HG02970 (cell line): ENCODE results near the gene OCA2.

ENCODE experiments used
- ATAC-seq: cut with Tn5 transposase; IDR thresholded peaks from one replicate; pipeline ENCODE4 v1.9.1; 2021; ENCODE audit warnings: mild to moderate bottlenecking, moderate library complexity, moderate number of reproducible peaks; ENCODE audit not compliant: unreplicated experiment, low FRiP score

OCA2 gene

DNA sequence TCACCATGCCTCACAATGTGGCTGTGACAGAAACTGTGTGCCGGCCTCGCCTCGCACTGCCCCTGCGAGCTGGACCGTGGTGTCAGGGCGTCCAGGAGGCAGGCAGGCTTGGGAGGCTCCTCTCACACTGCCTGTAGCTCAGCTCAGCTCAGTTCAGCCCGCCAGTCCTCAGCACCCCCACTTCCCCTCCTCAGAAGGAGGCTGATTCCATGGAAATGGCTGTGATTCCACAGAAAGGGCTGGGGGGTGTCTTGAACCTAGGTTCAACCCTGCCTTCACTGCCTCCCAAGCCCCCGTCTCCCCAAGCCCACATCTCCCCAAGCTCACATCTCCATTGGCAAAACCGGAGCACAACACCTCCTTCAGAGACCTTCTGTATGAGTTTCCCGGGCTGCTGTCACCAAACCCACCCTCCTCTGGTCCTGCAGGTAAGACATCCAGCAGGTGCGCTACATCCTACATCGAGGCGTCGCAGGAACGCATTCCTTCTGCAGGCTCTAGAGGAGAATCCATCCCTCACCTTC is 94.0 kb downstream of the OCA2 start:
- no peak for ATAC-seq

GRCh38 chr15:28004143-28005003 is 94.7 kb downstream of the OCA2 start:
- no peak for ATAC-seq

DNA sequence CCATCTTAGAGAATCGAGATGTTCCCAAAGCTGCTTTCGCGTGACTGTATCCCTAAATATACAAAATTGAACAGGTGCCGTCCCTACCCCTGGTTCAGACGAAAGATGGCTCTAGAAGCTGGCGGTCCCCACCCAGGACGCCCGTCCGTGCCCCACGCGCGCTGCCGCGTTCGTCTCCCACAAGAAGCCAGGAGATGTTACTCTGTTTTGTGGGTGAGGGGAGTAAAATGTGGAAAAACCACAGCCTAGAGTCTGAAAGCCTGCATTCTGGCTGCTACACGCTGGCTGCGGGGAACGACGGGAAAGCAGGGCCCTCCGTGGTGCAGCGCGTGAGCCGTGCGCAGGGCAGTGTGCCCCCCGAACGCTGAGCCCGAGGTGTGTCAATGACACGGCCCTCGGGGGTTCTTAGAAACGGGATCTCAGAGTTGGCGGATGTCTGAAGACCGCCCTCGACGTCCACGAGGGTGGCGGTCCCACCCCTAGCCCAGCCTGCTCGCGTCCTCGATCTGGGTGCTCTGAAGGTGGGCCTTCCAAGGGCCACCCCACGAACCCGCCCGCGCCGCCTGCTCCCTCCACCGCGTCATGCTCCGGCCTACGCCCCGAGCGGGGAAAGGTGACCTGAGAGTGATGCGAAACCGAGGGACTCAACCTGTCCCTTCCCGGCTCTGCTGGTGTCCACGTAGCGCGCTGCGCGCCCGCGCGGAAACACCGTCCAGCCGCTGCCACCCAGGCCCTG is 95.6 kb downstream of the OCA2 start:
- no peak for ATAC-seq

- no peak for ATAC-seq
These were observed 96.2 kb downstream of the OCA2 start for GRCh38 chr15:28002867-28003266.

DNA sequence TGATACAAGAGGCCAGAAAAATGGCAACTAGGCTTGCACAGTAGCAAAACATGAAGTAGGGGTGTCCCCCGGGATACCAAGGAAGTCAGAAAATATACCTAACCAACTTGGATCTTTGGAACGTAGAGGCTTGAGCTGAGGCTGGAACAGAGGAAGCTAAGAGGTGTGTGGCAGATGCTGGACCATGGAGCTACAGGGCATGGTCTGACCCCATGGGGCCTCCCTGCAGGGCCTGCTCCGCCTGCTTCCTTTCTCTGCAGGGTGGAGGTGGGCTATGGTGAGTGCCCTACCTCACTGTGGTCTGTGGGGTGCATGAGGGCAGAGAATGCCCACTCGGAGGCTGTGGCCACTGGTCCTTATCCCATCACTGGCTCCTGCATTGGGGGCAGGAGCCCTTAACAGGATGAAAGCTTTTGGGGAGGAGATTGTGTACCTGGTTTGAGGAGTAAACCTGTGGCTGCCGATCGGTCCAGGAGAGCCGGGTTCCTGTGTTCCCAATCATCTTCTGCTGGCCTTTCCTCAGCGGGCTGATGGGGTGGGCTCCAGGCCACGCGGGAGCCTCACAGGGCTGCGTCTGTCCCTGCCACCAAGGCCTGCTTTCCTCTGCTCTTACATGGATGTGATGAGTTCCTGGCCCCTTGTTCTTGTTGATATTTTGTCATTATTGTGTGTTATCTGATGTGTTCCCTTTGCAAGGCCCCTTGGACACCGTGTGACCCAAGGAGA is 96.8 kb downstream of the OCA2 start:
- ATAC-seq, result no peak

DNA sequence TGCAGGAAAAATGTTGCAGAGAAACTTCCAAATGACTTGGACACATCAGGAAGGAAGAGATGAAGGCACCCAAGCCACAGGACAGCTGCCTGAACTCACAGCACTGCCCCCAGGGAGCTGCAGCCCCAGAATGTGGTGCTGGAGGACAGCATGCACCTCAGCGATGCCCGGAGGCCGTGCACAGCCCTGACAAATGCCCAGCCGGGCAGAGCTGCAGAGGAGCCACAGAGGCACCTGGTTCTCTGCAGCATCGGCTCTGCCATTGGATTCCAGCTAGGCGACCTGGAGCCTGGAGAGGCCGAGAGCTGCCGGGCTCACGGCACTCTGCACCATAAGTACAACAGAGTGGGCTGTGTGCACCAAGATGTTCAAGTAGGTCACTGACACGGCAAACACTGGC is 97.5 kb downstream of the OCA2 start:
- ATAC-seq, result no peak

DNA sequence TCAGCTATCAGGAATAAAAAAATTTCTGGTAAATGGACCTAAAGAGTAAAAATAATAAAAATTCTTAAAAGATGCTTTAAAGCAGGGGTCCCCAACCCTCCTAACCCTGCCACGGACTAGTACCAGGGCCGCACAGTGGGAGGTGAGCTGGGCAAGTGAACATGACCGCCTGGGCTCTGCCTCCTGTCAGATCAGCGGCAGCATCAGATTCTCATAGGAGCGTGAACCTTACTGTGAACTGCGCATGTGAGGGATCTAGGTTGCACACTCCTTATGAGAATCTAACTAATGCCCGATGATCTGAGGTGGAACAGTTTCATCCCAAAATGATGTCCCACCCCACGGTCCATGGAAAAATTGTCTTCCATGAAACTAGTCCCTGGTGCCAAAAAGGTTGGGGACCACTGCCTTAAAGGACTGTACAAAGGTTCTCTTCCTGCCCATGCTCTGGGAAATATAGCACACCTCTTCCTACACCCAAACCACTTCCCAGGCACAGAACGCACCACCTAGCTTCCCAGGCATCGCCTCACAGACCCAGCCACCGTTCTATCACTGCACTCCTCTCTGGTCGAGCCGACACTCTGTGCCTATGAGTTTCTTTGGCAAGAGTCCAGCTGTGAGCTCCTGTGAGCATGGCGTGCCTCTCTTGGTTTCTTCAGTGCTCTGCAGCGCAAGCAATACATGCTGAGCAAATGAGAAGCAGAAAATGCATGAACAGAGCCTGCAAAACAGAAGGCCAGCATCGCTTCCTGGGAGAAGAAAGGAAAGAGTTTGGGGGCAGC is 104.9 kb downstream of the OCA2 start:
- ATAC-seq, result no peak

GRCh38 chr15:27993544-27993943 is 105.6 kb downstream of the OCA2 start:
- no peak for ATAC-seq

DNA sequence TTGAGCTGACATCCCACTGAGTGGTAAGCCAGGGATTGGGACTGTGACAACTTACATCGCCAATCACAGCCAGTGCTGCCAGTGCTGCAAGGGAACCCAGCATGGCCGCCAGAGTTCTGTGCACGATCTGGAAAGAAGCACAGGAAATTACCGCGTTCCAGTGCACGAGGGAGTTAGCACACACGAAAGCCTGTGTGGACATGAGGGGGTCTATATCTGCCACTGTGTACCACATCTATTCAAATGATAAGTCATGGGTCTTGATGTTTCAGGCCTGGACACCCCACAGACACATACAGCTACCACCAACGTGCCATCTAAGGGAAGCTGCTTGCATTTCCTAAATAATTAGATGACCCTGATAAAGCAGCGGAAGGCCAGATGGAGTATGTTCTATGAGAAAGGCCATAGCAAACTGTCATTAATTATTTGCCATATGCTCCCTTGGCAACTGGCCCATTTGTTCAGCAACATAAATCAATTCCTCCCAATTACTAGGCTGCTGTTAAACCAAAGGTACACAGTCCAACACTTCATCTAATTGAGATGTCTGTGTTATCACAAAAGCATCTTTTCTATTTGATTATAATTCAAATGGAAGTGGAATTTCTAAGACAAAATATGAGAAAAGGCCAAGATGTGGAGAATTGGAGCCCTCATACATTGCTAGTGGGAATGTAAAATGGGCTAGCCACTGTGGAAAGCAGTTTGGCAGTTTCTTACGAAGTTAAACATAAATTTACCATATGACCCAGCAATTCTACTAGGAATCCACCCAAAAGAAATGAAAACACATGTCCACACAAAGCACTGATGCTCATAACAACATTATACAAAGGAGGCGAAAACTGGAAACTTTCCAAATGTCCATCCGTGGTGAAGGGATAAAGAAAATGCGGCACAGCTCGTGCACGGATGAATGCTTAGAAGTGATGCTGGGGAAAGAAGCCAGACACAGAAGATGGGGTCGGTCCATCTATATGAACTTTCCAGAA is 108.3 kb downstream of the OCA2 start:
- ATAC-seq, result no peak

GRCh38 chr15:27989838-27990237 is 109.3 kb downstream of the OCA2 start:
- ATAC-seq, result no peak

DNA sequence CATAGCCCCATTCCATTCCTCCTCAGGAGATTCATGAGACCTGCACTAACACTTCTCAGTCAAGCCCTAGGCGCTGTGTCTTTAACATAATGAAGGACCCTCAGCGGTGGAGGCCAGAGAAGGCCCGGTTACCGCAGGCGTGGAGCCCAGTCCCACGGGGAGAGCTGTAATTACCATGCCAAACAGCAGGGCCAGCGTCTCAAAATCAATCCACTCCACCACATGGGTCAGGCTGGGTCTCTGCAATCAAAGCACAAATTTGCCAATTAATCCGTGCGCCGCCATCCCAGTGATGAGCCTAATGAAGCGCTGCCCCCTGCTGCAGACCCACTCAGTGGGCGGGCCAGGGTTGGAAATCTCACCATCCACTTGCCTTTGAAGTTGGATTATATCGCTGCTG is 109.7 kb downstream of the OCA2 start:
- ATAC-seq, result no peak

DNA sequence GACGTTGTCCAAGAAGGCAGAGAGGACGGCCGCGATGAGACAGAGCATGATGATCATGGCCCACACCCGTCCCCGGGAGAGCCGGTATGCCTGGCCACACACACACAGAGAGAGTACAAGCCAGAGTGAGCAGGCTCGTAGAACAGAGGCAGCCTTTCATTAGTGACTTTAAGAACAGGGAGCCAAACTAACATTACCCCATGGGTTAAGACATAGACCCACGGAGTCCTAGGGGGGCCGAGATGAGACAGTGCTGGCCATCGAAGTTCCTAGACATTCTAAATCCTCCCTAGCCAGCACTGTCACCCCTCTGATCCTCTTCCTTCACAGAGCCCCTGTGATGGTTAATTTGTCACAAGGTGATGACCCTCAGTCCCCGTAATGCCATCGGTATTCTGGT is 114.0 kb downstream of the OCA2 start:
- no peak for ATAC-seq

- no peak for ATAC-seq
These were observed 115.6 kb downstream of the OCA2 start for GRCh38 chr15:27983496-27983895.

DNA sequence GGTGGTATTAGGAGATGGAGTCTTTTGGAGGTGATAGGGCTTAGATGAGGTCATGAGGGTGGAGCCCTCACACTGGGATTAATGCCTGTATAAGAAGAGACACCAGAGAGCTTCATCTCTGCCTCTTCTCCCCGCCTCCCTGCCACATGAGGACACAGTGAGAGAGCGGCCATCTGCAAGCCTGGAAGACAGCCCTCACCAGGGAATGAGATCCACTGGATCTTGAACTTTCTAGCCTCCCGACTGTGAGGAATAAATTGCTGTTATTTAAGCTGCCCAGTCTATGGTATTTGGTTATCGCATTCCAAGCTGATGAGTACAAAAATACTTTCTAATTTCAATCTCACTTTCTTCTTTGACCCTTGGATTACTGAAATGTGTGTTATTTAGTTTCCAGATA is 121.4 kb downstream of the OCA2 start:
- ATAC-seq, result no peak

DNA sequence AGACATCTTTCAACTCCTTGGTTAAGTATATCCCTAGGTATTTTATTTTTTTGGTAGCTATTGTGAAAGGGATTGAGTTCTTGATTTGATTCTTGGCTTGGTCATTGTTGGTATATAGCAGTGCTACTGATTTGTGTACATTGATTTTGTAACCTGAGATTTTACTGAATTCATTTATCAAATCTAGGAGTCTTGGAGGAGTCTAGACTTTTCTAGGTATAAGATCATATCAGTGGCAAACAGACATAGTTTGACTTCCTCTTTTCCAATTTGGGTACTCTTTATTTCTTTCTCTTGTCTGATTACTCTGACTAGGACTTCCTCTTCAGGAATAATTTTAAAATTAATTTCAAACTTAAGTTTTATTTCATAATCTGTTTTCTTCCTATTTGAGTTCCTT is 125.2 kb downstream of the OCA2 start:
- ATAC-seq, result no peak

GRCh38 chr15:27970661-27971392 is 128.3 kb downstream of the OCA2 start:
- ATAC-seq, result no peak

- ATAC-seq, result no peak
These were observed 131.6 kb downstream of the OCA2 start for GRCh38 chr15:27967541-27967940.

DNA sequence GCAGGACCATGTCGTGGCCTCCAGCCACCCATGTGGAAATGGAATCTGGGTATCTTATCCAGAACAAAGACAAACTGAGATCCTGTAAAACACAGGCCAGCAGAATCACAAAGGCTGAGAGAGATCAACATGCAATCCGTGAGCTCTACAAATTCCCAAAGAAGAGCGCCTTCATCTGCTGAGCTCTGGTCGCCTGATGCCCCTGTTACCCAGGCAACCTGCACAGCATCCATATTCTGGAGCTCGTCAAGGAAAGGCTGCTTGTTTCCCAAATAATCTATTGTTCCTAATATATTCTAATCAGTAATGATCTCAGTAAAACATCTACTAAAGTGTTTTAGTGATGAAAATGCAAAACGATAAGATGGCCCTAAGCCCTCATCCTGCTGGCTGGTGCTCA is 133.6 kb downstream of the OCA2 start:
- no peak for ATAC-seq
